Glomerular endothelial cell (primary cell): ENCODE measurements around the gene TCOF1. TPM values are rescaled to one million over a fixed set of nuclear protein-coding genes. Genes with fewer than 3 reads are reported as not detected.

Source experiments
- DNase-seq: peaks from one replicate; pipeline ENCODE4 v3.0.0-alpha.2; 2011; ENCODE audit warnings: low read depth, low spot score; ENCODE audit errors: extremely low read depth
- total RNA-seq: library from RNA; depleted of rRNA; stranded (reverse); fragments of >200 nt; gene quantifications from 2 replicates; pipeline ENCODE4 v1.2.3, GENCODE V29; 2015

The TCOF1 gene
- total RNA-seq, 1 donor from 2014 or later: 38.2 TPM

DNA sequence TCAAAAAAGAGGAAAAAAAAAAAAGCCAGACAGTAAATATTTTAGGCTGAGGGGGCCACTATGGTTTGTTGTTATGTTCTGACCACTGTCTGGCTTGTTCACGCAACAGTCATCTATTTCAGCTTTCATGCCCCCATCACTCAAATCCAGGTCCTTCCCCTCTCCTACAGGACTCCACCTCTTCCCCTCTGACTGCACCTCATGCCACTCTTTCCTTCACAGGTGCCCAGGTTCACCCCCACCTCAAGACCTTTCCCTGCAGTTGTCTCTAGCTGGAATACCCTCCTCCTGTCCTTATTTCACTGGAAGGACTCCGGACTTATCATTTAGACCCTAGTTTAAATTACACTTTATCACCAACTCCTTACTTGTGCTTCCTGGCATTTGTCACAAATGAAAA, 88.6 kb downstream of the TCOF1 start:
- no peak for DNase-seq

DNA sequence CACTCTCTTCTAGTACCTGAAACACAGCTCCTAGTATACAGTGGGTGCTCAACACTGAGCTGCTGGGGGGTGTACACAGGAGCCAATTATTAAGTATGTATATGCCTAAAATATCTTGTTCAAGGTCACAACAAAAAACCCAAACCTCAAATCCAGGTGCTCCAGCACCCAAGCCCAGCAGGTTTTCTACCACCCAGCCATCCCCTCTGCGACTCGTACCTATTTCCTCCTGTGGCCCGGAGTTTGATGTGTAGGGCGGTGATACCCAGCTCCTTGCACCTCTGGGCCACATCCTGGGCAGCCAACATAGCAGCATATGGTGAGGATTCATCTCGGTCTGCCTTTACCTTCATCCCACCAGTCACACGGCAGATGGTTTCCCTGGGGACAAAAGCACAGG, 89.1 kb downstream of the TCOF1 start:
- DNase-seq: no peak

DNA sequence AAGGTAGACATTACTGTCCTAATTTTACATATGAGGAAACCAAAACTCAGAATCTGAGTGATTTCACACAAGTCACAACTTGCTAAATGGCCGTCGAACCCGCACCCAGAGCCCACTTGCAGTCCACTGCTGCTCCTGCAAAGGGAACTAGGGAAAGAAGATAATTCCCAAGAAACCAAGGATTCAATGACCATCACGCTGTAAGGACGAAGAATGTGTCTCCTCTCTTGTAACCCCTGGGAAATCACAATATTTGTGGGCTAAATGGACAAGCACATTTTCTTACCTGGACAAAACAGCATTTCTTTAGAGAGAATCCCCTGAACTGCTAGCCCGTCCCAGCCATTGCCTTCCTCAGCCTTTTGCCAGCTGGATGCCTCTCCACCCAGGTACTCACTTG, 89.7 kb downstream of the TCOF1 start:
- no peak for DNase-seq

- DNase-seq: no peak
These were observed 90.8 kb downstream of the TCOF1 start for GRCh38 chr5:150448334-150448733.

GRCh38 chr5:150448952-150449516, 91.5 kb downstream of the TCOF1 start:
- DNase-seq: no peak

Other genes starting within 250 kb of the TCOF1 start
- 5.1 and 13.0 TPM in 2 replicates for gene PDGFRB, start 201.9 kb upstream of the TCOF1 start, total RNA-seq
- not detected in 2 replicates for gene CDX1, start 190.9 kb upstream of the TCOF1 start, total RNA-seq
- gene SLC6A7, start 167.6 kb upstream of the TCOF1 start, total RNA-seq: not detected in 2 replicates
- gene CAMK2A, start 67.9 kb upstream of the TCOF1 start, total RNA-seq: not detected in 2 replicates
- gene ARSI, start 54.8 kb upstream of the TCOF1 start, total RNA-seq: 1.8 and 5.3 TPM in 2 replicates
- 24.3 and 34.1 TPM in 2 replicates for gene CD74, start 55.2 kb downstream of the TCOF1 start, total RNA-seq
- 1,375 and 2,774 TPM in 2 replicates for gene RPS14, start 92.0 kb downstream of the TCOF1 start, total RNA-seq
- 335 and 423 TPM in 2 replicates for gene NDST1, start 150.4 kb downstream of the TCOF1 start, total RNA-seq